NCI-H2227 treated with DMSO at 0.1 percent for 48 hours (cell line): ENCODE results near the gene OSGIN1.

Source experiments
- DNase-seq: peaks from one replicate; lab custom pipeline; 2025; lab: John Stamatoyannopoulos, UW

Gene OSGIN1, protein sequence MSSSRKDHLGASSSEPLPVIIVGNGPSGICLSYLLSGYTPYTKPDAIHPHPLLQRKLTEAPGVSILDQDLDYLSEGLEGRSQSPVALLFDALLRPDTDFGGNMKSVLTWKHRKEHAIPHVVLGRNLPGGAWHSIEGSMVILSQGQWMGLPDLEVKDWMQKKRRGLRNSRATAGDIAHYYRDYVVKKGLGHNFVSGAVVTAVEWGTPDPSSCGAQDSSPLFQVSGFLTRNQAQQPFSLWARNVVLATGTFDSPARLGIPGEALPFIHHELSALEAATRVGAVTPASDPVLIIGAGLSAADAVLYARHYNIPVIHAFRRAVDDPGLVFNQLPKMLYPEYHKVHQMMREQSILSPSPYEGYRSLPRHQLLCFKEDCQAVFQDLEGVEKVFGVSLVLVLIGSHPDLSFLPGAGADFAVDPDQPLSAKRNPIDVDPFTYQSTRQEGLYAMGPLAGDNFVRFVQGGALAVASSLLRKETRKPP

DNA sequence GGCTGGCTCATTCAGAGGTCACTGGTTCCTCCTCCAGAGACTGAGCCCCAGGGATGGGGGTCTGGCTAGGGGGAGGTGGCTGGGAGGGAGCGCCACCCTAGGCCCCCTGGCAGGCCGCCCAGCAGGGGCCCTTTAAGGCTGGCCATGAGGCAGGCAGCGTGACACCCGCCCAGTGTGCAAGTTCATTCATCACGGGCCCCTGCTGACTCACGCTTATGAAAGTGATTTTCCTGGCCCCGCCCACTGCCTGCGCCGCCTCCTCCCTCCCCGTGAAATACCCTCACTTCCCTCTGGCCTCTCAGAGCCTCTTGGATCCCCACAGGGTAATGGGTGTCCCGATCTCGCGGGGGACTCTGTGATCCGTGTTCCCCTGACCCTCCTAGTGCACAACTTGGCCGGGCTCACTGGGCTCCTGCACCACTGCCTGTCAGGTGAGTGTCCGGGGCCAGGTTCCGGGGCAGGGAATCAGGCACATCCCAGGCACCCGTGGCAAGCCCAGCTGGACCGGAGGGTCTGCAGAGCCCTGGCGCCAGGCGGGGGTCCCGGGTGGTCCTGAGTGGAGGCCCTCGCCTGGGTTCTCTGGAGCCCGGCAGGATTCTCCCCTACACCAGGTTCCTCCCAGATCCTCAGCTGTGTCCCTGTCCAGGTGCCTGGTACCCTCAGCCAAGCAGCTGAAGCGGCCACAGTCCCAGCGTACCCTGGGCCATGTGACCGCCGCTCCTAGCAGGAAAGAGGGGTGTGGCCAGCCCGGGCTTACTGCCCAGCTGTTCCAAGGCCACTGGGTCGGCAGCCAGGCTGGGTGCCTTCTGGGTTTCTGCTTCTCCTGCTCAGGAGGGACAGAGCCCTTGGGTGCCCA is at the start of gene OSGIN1:
Gene OSGIN1, plus strand, starts transcription at position 301 of the 856 bp plus-strand sequence. CDS start 4,432 bp downstream, outside the sequence.
- peak; percentile 16 for DNase-seq

DNA sequence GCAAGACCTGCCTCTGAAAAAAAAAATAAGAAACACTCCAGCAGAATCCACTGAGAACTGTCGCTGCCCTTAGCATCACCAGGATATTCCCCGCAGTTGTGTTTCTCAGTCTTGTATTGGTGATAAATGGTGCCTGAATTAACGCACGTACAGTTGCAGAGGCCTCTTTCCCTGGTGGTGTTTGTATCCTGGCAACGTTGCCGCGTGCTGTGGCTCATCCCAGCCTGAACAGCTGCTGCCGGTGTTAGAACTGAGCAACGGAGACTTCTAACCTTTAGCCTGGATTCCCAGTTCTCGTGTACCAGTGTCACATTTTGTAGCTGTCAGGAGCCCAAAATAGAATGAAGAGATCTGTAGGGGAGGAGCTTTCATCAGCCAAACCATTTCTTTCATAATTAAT is 49.3 kb upstream of the OSGIN1 start:
- DNase-seq = peak; percentile 8

DNA sequence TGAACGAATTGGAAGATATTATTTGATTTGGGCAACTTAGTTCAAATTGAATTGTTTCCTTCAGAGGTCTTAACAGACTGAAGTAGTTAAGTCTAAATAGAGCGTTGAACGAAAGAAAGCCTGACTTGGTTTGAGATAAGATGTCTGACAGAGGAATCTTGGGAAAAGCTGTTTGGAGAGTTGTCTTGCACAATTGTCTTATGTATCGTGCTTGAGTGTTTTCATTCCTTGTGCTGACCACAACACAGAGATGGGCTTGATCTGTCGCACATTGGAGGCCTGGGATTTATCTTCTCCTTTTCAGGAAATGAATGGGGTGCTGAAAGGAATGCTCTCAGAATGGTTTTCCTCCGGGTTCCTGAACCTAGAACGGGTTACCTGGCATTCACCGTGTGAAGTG is 46.4 kb upstream of the OSGIN1 start:
- no peak for DNase-seq

DNA sequence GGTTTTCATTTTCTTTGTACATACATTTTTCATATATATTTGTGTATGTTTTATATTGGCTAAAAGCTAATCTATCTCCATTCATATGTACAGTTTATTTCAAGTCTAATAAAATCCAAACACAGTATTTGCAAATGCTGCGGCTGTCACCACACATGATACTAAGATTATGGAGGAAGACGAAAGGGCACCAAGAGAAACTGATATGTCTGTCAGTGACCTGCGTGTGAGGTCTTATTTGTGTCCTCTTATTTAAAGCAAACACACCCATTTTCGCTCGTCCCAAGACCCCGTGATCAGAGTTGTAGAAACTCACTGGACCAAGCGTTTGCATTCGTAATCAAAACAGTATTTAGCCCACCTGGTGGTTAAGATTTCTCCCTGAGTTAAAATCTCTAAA is 45.9 kb upstream of the OSGIN1 start:
- no peak for DNase-seq

DNA sequence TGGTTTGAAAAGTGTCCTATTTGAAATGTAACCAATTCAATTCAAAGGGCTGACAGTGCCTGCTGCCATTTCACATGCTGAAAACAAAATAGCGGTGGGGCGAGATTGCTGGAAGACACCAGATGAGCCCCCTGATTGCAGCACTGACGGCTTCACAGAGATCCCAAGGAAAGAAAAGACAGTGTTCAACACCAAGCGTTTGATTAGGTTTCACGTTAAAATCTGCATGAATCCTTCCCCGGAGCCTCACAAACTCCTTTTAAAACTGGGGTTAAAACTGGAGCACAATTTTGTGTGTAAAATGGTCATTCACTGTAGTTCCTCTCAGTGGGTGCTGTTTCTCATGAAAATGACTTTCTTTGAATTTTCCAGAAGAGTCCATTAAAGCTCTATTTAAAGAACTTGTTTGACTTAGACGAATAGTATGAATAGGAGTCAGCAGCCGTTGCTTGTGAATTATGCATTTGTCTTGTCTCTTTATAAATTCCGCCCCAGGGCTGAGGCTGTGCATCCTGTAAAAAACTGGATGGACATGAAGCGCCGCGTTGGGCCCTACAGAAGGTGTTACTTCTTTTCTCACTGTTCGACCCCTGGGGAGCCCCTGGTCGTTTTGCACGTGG is 45.3 kb upstream of the OSGIN1 start:
- no peak for DNase-seq

DNA sequence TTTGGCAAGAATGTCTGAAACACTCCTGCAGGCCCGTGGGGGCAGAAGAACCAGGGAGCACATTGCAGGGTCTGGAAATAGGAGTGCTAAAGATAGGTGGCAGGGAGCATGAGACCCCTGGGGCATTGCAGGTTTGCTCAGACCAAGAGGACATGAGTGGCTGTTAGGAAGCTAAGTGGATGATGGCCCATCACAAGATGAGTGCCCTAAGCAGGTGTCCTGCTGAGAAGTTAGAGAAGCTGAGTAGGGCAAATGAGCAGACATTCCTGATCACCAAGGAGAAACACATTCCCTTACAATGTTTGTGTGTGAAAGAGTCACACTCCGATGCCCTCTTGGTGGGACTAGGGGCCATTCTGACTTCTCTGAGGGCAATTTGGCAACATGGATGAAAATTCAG is 44.2 kb upstream of the OSGIN1 start:
- DNase-seq = no peak

DNA sequence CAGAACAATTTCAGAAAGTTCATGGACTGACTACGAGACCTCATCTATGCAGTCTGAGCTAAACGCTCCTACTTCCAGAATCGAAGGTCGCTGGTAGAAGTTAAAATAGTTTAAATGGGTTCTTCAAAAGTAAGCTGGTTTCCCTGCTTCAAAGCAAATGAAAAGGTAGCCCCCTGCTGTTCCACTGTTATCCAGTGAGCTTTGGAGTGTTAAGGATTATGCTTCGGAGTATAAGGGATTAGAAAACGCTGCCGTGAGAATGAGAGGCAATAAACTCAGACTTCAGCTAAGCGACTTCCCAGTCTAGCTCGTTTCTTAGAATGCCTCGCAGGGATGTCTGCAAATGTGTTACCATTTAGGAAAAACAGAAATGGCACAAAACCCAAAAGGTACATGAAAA is 41.8 kb upstream of the OSGIN1 start:
- no peak for DNase-seq

DNA sequence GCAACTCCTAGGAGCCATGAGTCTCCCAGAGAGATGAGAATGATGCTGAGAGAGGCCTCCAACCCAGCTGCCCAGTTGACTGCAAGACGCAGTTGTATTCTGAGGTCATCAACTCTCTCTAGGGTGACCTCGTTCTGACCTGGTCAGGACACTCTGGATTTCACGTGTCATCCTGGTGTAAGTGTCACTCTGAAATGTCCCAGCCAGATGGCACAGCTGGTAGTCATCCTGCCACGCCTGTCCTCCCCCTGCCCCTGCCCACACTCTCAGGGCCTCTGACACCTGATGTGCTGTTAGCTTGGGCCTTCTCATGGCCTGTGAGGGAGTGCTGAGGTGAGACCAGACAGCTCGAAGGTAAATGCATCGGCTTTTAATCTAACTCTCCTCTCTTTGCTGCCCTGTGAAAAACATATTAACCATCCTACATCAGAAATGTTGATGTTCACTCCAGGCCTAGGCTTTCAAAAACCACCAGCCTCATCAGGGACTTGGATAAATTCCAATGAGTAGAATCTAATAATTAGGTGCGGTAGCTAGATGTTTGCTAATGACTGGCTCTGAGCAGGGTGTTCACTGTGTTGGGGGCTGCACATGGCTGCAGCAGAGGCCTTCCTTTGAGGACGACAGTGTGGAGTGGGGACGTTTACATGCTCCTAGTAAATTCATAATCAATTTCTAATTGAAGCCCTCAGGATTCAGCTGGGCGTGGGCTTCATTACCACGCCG is 40.4 kb upstream of the OSGIN1 start:
- no peak for DNase-seq

DNA sequence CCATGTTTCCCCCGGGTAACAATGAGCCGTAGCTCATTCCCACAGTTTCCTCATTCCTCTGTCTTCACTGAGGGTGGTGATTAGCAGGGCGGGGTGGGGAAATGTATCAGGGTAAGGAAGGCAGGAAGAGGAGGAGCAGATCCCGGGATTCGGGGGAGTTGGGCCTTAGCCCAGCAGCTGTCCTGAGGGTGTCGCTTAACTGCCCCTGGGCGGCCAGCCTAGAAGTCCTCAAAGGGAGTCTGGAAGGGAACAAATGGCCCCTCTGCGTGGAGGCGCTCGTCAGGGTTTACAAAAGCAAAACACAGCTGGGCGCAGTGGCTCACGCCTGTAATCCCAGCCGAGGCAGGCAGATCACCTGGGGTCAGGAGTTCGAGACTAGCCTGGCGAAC is 39.8 kb upstream of the OSGIN1 start:
- DNase-seq = no peak

DNA sequence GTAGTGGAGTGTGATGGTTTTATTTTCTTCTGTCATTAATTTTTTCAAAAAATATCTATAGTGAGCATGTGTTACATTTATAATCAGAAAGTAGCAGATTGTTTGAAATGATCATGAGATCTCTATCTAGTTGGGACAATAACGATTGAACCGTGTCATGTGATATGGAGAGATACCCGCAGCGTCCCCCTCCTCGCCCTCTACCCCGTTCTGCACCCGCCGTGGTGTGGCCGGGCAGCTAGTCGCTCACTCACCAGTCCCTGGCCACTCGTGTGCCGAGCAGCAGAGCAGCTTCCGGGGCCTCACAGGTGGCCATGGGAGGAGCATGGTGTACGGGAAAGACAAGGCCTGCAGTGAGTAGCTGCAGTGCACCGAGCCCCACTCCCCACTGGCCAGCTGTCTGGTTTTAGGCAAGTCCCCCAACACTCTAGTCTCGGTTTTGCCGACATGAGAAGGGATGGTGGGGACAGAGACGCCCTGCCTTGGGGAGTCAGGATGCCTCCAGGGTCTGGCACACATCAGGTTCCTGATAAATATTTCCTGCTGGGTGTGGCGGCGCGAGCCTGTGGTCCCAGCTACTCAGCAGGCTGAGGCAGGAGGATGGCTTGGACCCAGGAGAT is 38.8 kb upstream of the OSGIN1 start:
- no peak for DNase-seq

DNA sequence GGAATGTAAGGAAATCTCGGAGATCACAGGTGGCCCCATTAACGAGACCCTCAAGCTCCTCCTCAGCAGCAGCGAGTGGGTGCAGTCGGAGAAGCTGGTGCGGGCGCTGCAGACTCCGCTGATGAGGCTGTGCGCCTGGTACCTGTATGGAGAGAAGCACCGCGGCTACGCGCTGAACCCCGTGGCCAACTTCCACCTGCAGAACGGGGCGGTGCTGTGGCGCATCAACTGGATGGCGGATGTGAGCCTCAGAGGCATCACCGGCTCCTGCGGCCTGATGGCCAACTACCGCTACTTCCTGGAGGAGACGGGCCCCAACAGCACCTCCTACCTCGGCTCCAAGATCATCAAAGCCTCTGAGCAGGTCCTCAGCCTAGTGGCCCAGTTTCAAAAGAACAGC is 38.0 kb upstream of the OSGIN1 start:
- no peak for DNase-seq

DNA sequence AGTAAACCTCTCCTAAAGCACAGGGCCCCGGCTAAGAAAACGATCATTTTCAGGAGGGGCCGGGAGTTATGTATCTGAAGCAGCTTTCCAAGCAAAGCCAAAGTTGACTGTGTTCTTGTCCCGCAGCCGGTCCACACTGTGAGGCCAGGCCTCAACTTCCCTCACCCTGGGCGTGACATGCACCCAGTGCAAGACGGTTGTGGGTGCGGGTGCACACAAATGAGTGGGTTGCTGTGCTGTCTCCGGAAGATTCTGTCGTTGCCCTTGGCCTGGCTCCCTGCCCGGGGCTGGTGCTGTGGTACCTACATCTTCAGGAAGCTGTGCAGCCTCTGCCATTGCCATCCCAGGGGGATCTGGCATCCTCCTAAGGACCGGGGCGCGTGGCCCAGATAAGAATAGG is 37.5 kb upstream of the OSGIN1 start:
- DNase-seq = no peak

DNA sequence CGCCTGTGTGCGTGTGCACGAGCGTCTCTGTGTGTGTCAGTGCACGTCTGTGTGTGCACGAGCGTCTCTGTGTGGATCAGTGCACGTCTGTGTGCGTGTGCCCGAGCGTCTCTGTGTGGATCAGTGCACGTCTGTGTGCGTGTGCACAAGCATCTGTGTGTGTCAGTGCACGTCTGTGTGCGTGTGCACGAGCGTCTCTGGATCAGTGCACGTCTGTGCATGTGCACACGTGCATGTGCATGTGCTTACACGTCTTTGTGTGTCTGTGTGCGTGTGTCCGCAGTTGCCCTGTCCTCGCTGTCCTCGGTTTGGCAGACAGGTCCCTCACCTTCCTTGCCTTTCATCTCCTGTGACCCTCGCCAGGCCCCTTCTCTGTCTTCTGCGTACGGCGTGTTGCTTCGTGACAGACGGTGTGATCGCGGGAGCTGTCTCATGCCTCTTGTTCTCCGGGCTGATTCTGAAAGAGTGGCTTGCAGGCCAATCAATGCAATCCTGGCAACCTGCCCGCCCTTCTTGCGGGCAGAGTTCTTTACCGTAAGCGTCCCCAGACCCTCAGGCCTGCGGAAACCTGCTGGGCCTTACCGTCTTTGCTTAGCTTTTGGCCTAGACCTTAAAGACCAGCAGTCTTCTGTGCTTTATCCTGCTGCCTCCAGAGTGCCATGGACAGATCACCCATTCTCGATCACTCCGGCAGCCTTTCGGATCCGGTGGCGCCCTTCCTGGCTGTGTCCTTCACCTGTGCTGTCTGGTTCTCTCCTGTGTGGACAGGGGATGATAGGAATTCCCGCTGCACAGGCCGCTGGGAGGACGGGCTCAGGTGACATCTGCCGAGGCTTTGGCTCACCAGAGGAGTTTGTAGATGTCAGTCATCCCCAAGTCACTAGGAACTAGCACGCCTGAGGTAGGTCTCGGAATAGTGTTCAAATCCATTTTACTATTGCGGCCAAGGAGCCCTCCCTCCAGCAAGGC is 35.6 kb upstream of the OSGIN1 start:
- DNase-seq = no peak

DNA sequence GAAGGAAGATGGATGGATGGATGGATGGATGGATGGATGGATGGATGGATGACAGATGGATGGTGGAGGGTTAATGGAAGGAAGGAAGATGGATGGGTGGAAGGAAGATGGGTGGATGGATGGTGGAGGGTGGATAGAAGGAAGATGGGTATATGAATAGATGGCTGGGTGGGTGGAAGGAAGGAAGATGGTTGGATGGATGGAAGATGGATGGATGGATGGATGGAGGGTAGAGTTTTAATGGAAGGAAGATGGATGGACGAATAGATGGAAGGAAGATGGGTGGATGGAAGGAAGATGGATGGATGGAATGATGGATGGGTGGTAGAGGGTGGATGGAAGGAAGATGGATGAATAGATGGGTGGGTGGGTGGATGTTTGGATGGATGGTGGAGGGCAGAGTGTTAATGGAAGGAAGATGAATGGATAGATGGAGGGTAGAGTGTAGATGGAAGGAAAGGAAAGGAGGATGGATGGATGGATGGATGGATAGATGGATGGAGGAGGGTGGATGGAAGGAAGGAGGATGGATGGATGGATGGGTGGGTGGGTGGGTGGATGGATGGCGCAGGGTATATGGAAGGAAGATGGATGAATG is 32.0 kb upstream of the OSGIN1 start:
- no peak for DNase-seq

DNA sequence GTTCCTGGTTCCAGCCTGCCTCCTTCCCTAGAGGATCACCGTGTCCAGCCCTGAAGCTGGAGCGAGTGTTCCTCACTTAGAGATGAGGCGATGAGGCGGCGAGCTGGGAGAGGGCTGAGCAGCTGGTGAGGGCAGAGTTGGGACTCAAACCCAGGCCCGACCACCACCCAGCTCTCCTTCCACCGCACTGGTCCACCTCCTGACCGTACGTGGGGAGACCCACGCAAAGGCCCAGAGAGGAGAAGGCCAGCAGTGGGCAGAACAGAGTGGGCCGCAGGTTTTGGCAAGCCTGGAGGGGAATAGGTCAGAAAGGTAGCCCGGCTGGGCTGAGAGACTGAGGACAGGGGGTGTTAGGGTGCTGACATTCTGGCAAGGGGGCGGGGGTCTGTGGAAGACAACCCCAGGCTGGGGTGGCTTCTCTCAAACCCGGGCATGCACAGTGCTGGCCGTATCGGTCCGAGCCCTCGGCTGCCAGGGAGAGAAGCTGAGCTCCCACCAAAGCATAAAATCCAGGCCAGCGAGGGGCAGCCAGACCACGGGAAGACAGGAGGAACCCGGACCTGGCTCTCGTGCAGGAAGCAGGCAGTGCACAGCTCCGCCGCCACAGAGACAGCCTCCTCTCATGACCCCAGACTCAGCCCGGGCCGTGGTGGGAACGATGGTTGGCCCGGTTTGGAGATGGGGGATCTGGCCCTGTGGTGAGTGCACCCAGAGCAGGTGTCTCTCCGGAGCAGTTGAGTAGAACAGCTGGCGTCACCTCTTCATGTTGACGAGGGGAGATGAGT is 29.3 kb upstream of the OSGIN1 start:
- no peak for DNase-seq

DNA sequence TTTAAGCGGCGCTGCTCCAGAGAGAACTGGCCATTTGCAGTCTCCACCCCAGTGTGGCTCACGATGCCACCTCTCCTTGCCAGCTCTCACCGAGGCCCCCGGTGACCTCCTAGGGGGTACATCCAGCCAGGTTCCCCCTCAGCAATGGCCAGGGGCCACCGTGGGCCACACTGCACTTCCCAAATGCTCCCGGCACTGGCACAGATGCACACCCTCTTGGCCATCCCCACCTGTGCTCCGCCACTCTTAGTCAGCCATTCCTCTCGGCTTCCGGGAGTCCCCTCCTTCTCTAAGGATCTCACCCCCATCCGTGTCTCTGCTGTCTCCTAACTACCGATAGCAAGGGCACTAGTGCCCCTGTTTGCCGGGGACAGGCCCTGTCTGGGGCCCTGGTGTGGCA is 28.4 kb upstream of the OSGIN1 start:
- DNase-seq = no peak

DNA sequence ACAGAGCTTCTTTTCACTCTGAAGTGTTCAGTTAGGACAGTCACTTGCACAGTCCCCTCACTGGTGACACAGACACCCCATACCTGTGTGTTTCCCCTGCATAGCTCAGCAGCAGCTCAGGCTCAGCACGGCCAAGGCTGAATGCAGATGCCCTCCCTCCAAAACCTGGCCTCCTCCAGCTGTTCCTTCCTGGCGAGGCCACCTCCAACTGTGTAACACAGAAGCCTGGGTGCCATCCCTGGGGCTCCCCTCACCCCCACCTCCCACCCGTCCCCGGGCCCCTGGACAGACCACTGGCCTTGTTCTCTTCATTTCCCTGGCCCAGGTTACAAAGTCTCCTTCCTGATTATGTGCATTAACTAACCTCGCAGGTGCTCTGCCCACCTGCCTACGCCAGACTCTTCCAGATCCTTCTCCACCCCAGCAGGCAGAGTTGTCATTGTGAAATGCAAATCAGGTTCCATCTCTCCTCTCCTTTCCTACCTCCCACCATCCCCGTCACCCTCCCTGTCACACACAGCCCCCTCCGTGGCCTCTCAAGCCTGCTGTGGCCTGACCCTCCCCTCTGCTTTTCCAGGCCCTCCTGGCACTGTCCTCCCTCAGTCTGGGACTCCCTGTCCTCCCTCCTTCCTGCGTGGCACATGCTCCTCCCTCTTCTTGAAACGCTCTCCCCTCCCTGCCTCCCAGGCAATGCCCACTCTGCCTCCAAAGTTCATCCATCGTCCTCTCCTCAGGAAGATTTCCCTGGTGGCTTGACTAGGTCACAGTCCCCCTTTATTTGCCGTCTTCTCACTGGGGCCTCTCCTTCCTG is 27.7 kb upstream of the OSGIN1 start:
- no peak for DNase-seq
